Endothelial cell of umbilical vein (primary cell): ENCODE results near the gene PRRT4. TPM values are rescaled to one million over a fixed set of nuclear protein-coding genes. Genes with fewer than 3 reads are reported as not detected.
A peak's percentile ranks its signal among the peaks of the same experiment; 100 is the strongest.

Experiments used
- BruUV-seq: library from RNA; stranded (reverse); fragments of 400-500 nt; replicated peaks from 2 replicates; lab custom pipeline; 2021; lab: Mats Ljungman, UMichigan
- CTCF ChIA-PET: fragments of 300-600, 350-600 bp; sonication (Branson Sonifier 250); formaldehyde crosslinking; loops from one replicate; lab custom pipeline; 2021; ENCODE audit warnings: antibody characterized with exemption, inconsistent platforms; lab: Charles Lee
- POLR2A ChIA-PET: fragments of 300-600, 350-600 bp; sonication (Branson Sonifier 250); formaldehyde crosslinking; loops from one replicate; lab custom pipeline; 2021; ENCODE audit warnings: antibody characterized with exemption, inconsistent platforms; lab: Charles Lee
- DNase-seq: peaks from one replicate; pipeline ENCODE4 v3.0.0-alpha.2; 2011; ENCODE audit warnings: low read depth, low spot score
- FAIRE-seq: peaks from 2 replicates; lab custom pipeline; 2011; peaks lifted over from hg19 to GRCh38; lab: Jason Lieb, UNC
- H2AFZ ChIP-seq: 2 replicates; pipeline ENCODE4 v1.6.0; 2012; ENCODE audit warnings: low read depth, low read length, control low read depth, inconsistent platforms
- H3K27ac ChIP-seq: 2 replicates; pipeline ENCODE4 v1.5.1; 2011; ENCODE audit warnings: low read depth, mild to moderate bottlenecking, control low read depth, low read length, moderate library complexity; ENCODE audit not compliant: insufficient read depth
- H3K27me3 ChIP-seq, 2 experiments: 2 replicates each; pipeline versions ENCODE4 v1.6.0 to v1.6.1; 2011; ENCODE audit warnings: low read length in 2 of 2, mixed read lengths in 1 of 2; ENCODE audit not compliant: control insufficient read depth in 2 of 2, insufficient read depth in 2 of 2
- H3K36me3 ChIP-seq, 2 experiments: 2 replicates in 1 of 2; 3 replicates in 1 of 2; pipeline ENCODE4 v1.5.1; 2011; ENCODE audit warnings: low read length in 2 of 2, mild to moderate bottlenecking in 1 of 2, moderate library complexity in 1 of 2; ENCODE audit not compliant: control insufficient read depth in 2 of 2, insufficient read depth in 2 of 2; ENCODE audit errors: extremely low read depth in 1 of 2
- H3K4me1 ChIP-seq: 3 replicates; pipeline ENCODE4 v1.5.1; 2011; ENCODE audit warnings: mild to moderate bottlenecking, low read length; ENCODE audit not compliant: control insufficient read depth, insufficient read depth; ENCODE audit errors: extremely low read depth
- H3K4me2 ChIP-seq: 2 replicates; pipeline ENCODE4 v1.6.1; 2011; ENCODE audit warnings: low read length, control low read depth, mixed read lengths; ENCODE audit not compliant: insufficient read depth
- H3K4me3 ChIP-seq, 3 experiments: fragments of 200-600 bp in 1 of 3; sonication (generic), shearing (Covaris generic) in 1 of 3; replicated peaks in 1 of 3; 2 replicates each; pipeline ENCODE4 v1.5.1; 2011 to 2016; ENCODE audit warnings: control low read depth in 3 of 3, low read length in 3 of 3, mild to moderate bottlenecking in 2 of 3, inconsistent platforms in 1 of 3, low read depth in 1 of 3, moderate library complexity in 1 of 3; ENCODE audit not compliant: insufficient read depth in 1 of 3
- H3K79me2 ChIP-seq: 2 replicates; pipeline ENCODE4 v1.6.0; 2012; ENCODE audit warnings: low read length, inconsistent platforms; ENCODE audit not compliant: control insufficient read depth, insufficient read depth
- H3K9ac ChIP-seq: replicated peaks from 2 replicates; pipeline ENCODE3; 2011; ENCODE audit warnings: low read length, control low read depth; ENCODE audit not compliant: insufficient read depth; ENCODE audit errors: extremely low read depth
- H3K9me1 ChIP-seq: replicated peaks from 3 replicates; pipeline ENCODE4 v1.6.0; 2011; ENCODE audit warnings: mild to moderate bottlenecking, low read length; ENCODE audit not compliant: control insufficient read depth, insufficient read depth; ENCODE audit errors: extremely low read depth
- H3K9me3 ChIP-seq: replicated peaks from 2 replicates; pipeline ENCODE4 v1.5.1; 2012; ENCODE audit warnings: low read length, inconsistent platforms; ENCODE audit not compliant: control insufficient read depth, insufficient read depth
- H4K20me1 ChIP-seq: replicated peaks from 2 replicates; pipeline ENCODE3; 2011; ENCODE audit warnings: mild to moderate bottlenecking, low read length; ENCODE audit not compliant: control insufficient read depth, insufficient read depth; ENCODE audit errors: extremely low read depth
- CTCF ChIP-seq, 2 donors: IDR thresholded peaks; 1 replicate in 1 of 2; 2 replicates in 1 of 2; pipeline ENCODE4 v1.5.1; 2011; ENCODE audit warnings: low read length in 2 of 2, mild to moderate bottlenecking in 2 of 2, moderate library complexity in 2 of 2, control low read depth in 1 of 2, inconsistent platforms in 1 of 2, low read depth in 1 of 2; ENCODE audit not compliant: insufficient read depth in 1 of 2; ENCODE audit errors: extremely low read depth in 1 of 2
- FOS ChIP-seq: IDR thresholded peaks from 2 replicates; pipeline ENCODE4 v1.6.1; 2011; ENCODE audit warnings: mild to moderate bottlenecking, low read length, moderate library complexity, borderline replicate concordance; ENCODE audit not compliant: insufficient read depth
- GATA2 ChIP-seq: IDR thresholded peaks from 2 replicates; pipeline ENCODE4 v1.7.0; 2011; ENCODE audit warnings: low read depth, mild to moderate bottlenecking, moderate library complexity, mixed read lengths, low read length; ENCODE audit not compliant: insufficient read length, insufficient read depth
- MYC ChIP-seq: IDR thresholded peaks from one replicate; pipeline ENCODE4 v1.6.1; 2011; ENCODE audit warnings: mild to moderate bottlenecking, low read depth, low read length
- POLR2A ChIP-seq: IDR thresholded peaks from 2 replicates; pipeline ENCODE4 v1.6.1; 2012; ENCODE audit warnings: low read depth, mild to moderate bottlenecking, control low read depth, low read length
- POLR2AphosphoS5 ChIP-seq: IDR thresholded peaks from 2 replicates; pipeline ENCODE4 v1.6.1; 2012; ENCODE audit warnings: low read depth, mild to moderate bottlenecking, control low read depth, low read length, moderate library complexity; ENCODE audit not compliant: insufficient read depth
- dilution Hi-C: fragments of 300-500 bp; cut with MboI; formaldehyde crosslinking; loops from one replicate; pipeline ENCODE4 v1.15.0; 2019; ENCODE audit warnings: low sequenced_read_pairs; ENCODE audit not compliant: extremely low pct_ligation_motif_present
- intact Hi-C: fragments of 100-400 bp; cut with micrococcal nuclease; formaldehyde crosslinking; loops from one replicate; pipeline ENCODE4 v1.10.0; 2022
- polyA plus RNA-seq, 4 experiments: library from polyadenylated mRNA; depleted of rRNA in 3 of 4; stranded (reverse) in 3 of 4; unstranded in 1 of 4; fragments of >200 nt; gene quantifications; 2 replicates each; pipeline versions ENCODE4 v1.2.1 to v1.2.3, GENCODE V29; 2011 to 2012; ENCODE audit warnings: missing spikeins in 1 of 4
- total RNA-seq: library from RNA; stranded (reverse); gene quantifications from 2 replicates; pipeline ENCODE4 v1.2.3, GENCODE V29; 2021

PRRT4 gene
- total and polyA plus RNA-seq, 2 donors (not counting 3 experiments of a cell fraction or from before 2014, with no cell fraction given) = 0.03 TPM; not detected in 1

GRCh38 chr7:128390871-128391565, 29.5 kb upstream of the PRRT4 start:
- TF ChIP-seq GATA2 (no peak), FOS (no peak), POLR2AphosphoS5 (peak; percentile 14), CTCF (IDR thresholded peaks at IDR 0.05; ENCODE audit: extremely low read depth in 1 of 2, insufficient read depth in 1 of 2, low read depth in 1 of 2, low read length in 2 of 2) (no peak), MYC (no peak), POLR2A (peak; percentile 31)
- no peak overlapping the region for H2AFZ ChIP-seq
- no peak overlapping the region for H3K4me2 ChIP-seq
- H3K9me3 ChIP-seq = no peaks in the 10 kb centered on the region
- H3K27me3 ChIP-seq = peaks cover 0 to 5% of the 10 kb centered on the region in 2 experiments
- peaks cover 2 to 25% of the 10 kb centered on the region in 2 experiments for H3K36me3 ChIP-seq
- intact Hi-C loops (no loop called here), dilution Hi-C loops (no loop called here)
- H3K4me3 ChIP-seq = no peak overlapping the region
- DNase-seq = no peak
- no peaks in the 10 kb centered on the region for H3K9me1 ChIP-seq
- BruUV-seq = no TSS peak
- POLR2A ChIA-PET = no interaction called here
- H3K4me1 ChIP-seq = no peaks in the 10 kb centered on the region
- no peak overlapping the region for H3K9ac ChIP-seq
- no peaks in the 10 kb centered on the region for H4K20me1 ChIP-seq
- H3K79me2 ChIP-seq = no peaks in the 10 kb centered on the region
- no peak for FAIRE-seq
- CTCF ChIA-PET = interaction anchor here (1.0 to 20.6 kb wide), 4 partner anchors 9 to 40 kb away, joined by 3 to 778 read pairs (median 6); partner anchors contain the start of gene RBM28
- H3K27ac ChIP-seq = no peak overlapping the region
